ENCODE measurements around the gene TNK2.

- no peak for TF ChIP-seq EZH2 (IDR thresholded peaks at IDR 0.05; ENCODE audit: borderline replicate concordance, low read length)
- TF ChIP-seq, protein P1, sequence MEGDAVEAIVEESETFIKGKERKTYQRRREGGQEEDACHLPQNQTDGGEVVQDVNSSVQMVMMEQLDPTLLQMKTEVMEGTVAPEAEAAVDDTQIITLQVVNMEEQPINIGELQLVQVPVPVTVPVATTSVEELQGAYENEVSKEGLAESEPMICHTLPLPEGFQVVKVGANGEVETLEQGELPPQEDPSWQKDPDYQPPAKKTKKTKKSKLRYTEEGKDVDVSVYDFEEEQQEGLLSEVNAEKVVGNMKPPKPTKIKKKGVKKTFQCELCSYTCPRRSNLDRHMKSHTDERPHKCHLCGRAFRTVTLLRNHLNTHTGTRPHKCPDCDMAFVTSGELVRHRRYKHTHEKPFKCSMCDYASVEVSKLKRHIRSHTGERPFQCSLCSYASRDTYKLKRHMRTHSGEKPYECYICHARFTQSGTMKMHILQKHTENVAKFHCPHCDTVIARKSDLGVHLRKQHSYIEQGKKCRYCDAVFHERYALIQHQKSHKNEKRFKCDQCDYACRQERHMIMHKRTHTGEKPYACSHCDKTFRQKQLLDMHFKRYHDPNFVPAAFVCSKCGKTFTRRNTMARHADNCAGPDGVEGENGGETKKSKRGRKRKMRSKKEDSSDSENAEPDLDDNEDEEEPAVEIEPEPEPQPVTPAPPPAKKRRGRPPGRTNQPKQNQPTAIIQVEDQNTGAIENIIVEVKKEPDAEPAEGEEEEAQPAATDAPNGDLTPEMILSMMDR (conservative IDR thresholded peaks at IDR 0.05 in 1 of 2, IDR thresholded peaks at IDR 0.05 in 1 of 2; ENCODE audit: extremely low read depth in 1 of 2, insufficient read depth in 1 of 2, low read depth in 1 of 2, low read length in 2 of 2) = no peak
Measured at GRCh38 chr3:195929452-195929851, 21.1 kb upstream of the TNK2 start.

Data from mammary epithelial cell (primary cell).